ENCODE measurements around the gene BRSK2. TPM values are rescaled to one million over a fixed set of nuclear protein-coding genes. Genes with fewer than 3 reads are reported as not detected.

Gene BRSK2
- total RNA-seq, 1 experiment from 2014 or later = 1.2 TPM

DNA sequence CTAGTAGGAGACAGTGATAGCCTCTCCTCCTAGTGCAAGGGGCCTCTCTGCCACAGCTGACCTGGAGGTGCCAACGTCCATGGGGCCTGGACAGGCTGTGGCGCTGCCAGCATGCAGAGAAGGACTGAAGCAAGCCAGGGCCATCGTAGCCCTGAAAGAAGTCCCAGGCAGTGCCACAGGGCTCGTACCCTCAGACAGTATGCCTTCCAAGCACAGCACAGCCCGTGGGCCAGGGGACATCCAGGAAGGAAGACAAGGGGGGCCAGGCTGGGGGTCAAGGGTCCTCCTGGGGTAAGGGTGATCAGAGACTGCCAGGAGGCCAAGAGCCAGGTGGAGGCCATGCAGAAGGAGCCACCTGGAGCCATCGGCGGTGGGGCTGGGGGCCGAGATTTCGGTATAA, 117.2 kb downstream of the BRSK2 start:
- Histone ChIP-seq H3K4me1 (ENCODE audit: insufficient read depth, low read length) (no peaks in the 10 kb centered on the region), H3K9me3 (ENCODE audit: low read length) (no peaks in the 10 kb centered on the region), H3K27me3 (ENCODE audit: low read length) (no peaks in the 10 kb centered on the region), H3K9me2 (replicated peaks; ENCODE audit: low read length) (no peaks in the 10 kb centered on the region), H4K20me1 (ENCODE audit: low read length) (0 out of 2 replicates have a peak, but pooled peaks cover under 1% of the 10 kb centered on the region), H3K79me2 (ENCODE audit: low read length) (peaks cover 26% of the 10 kb centered on the region), H3K9ac (ENCODE audit: low read length) (no peak overlapping the region), H3K27ac (ENCODE audit: low read length) (no peak overlapping the region), H3K4me2 (ENCODE audit: low read length) (no peak overlapping the region), H2AFZ (ENCODE audit: low read length) (no peak overlapping the region), H3F3A (ENCODE audit: low read length, unreplicated experiment) (no peaks in the 10 kb centered on the region), H3K36me3 (ENCODE audit: low read depth, low read length) (no peaks in the 10 kb centered on the region), H3K4me3 (ENCODE audit: low read length) (no peak overlapping the region)
- DNase-seq (no peak), ATAC-seq (no peak)
- no peak for TF ChIP-seq EZH2phosphoT487 (IDR thresholded peaks at IDR 0.05; ENCODE audit: borderline replicate concordance, low read length)
- TF ChIP-seq EZH2 (IDR thresholded peaks at IDR 0.05; ENCODE audit: low read length, unreplicated experiment) = no peak
- TF ChIP-seq, protein P1, sequence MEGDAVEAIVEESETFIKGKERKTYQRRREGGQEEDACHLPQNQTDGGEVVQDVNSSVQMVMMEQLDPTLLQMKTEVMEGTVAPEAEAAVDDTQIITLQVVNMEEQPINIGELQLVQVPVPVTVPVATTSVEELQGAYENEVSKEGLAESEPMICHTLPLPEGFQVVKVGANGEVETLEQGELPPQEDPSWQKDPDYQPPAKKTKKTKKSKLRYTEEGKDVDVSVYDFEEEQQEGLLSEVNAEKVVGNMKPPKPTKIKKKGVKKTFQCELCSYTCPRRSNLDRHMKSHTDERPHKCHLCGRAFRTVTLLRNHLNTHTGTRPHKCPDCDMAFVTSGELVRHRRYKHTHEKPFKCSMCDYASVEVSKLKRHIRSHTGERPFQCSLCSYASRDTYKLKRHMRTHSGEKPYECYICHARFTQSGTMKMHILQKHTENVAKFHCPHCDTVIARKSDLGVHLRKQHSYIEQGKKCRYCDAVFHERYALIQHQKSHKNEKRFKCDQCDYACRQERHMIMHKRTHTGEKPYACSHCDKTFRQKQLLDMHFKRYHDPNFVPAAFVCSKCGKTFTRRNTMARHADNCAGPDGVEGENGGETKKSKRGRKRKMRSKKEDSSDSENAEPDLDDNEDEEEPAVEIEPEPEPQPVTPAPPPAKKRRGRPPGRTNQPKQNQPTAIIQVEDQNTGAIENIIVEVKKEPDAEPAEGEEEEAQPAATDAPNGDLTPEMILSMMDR (conservative IDR thresholded peaks at IDR 0.05; ENCODE audit: low read depth, low read length) = no peak
- intact Hi-C loops (cut with micrococcal nuclease) = no loop called here
- no TSS peak for BruUV-seq (replicated peaks)
- POLR2A ChIA-PET (ENCODE audit: unreplicated experiment) = no interaction called here
- CTCF ChIA-PET = no interaction called here

DNA sequence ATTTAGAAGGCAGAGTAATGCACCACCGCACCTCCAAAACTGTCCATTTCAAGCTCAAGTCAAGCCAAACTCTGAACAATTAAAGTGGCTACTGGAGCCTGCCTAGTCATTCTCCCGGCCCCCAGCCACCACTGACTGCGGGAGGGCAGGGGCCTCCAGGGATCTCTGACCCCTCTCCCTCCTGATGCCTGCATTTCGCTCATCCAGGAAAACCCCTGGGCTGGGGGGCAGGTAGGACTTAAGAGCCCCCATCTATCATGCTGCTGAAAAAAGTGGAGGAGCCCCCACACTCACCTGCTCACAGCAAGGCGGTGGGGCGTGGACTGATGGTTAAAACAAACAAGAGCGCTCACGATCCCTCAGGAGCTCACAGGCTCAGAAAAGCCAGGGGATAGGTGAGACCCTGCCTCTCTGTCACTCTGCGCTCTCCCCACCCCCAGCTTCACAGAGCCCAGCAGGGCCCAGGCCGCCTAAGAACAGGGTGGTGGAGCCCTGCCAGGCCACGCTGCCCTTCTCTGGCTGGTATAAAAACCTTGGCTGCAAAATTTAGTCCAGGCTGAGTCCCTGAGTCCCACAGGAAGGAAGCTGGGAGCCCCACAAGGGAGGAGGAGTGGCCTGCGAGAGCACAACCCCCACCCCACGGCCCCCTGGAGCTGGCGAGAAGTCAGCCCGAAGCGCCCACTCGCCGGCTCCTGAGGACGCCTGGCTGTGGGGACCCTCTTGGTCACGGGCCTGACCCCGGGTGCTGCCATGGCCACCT, 117.8 kb downstream of the BRSK2 start:
- Histone ChIP-seq H3K27me3 (ENCODE audit: low read length) (no peaks in the 10 kb centered on the region), H3K27ac (ENCODE audit: low read length) (no peak overlapping the region), H4K20me1 (ENCODE audit: low read length) (peaks cover 5% of the 10 kb centered on the region; the same call in 1 of the 2 replicates), H3K4me1 (ENCODE audit: insufficient read depth, low read length) (no peaks in the 10 kb centered on the region), H3K9me3 (ENCODE audit: low read length) (no peaks in the 10 kb centered on the region), H3K9me2 (replicated peaks; ENCODE audit: low read length) (no peaks in the 10 kb centered on the region), H3K79me2 (ENCODE audit: low read length) (peaks cover 30% of the 10 kb centered on the region), H3K9ac (ENCODE audit: low read length) (no peak overlapping the region), H2AFZ (ENCODE audit: low read length) (no peak overlapping the region), H3K4me2 (ENCODE audit: low read length) (no peak overlapping the region), H3K4me3 (ENCODE audit: low read length) (no peak overlapping the region), H3F3A (ENCODE audit: low read length, unreplicated experiment) (no peaks in the 10 kb centered on the region), H3K36me3 (ENCODE audit: low read depth, low read length) (no peaks in the 10 kb centered on the region)
- BruUV-seq (replicated peaks) = no TSS peak
- ChIA-PET CTCF (no interaction called here), POLR2A (ENCODE audit: unreplicated experiment) (no interaction called here)
- ATAC-seq = no peak
- DNase-seq = no peak
- TF ChIP-seq EZH2 (IDR thresholded peaks at IDR 0.05; ENCODE audit: low read length, unreplicated experiment) = no peak
- no peak for TF ChIP-seq EZH2phosphoT487 (IDR thresholded peaks at IDR 0.05; ENCODE audit: borderline replicate concordance, low read length)
- TF ChIP-seq, protein P1 (conservative IDR thresholded peaks at IDR 0.05; ENCODE audit: low read depth, low read length) = no peak
- intact Hi-C loops (cut with micrococcal nuclease) = no loop called here

DNA sequence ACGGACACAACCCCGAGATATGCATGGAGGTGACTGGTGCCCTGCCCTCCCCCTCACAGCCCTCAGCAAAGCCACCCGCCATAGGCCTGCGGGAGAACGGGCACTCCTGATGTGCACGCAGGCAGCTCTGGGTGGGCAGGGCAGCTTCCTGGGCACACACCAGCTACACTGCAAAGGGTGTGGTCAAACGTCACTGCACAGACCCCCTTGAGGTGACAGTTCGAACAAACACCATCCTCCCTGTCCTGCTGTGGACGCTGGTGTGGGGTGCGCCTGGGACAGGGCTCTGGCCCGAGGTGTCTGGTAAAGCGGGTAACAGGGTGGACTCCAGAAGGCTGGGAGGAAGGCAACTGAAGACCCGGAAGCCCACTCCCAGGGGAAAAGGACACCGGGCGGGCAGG, 118.8 kb downstream of the BRSK2 start:
- no peak for DNase-seq
- Histone ChIP-seq H3K4me3 (ENCODE audit: low read length) (no peak overlapping the region), H3K4me1 (ENCODE audit: insufficient read depth, low read length) (no peaks in the 10 kb centered on the region), H3F3A (ENCODE audit: low read length, unreplicated experiment) (no peaks in the 10 kb centered on the region), H3K27me3 (ENCODE audit: low read length) (no peaks in the 10 kb centered on the region), H4K20me1 (ENCODE audit: low read length) (peaks cover 11% of the 10 kb centered on the region; the same call in 1 of the 2 replicates), H3K9me2 (replicated peaks; ENCODE audit: low read length) (no peaks in the 10 kb centered on the region), H3K4me2 (ENCODE audit: low read length) (no peak overlapping the region), H2AFZ (ENCODE audit: low read length) (no peak overlapping the region), H3K27ac (ENCODE audit: low read length) (no peak overlapping the region), H3K79me2 (ENCODE audit: low read length) (peaks cover 36% of the 10 kb centered on the region), H3K9me3 (ENCODE audit: low read length) (no peaks in the 10 kb centered on the region), H3K36me3 (ENCODE audit: low read depth, low read length) (no peaks in the 10 kb centered on the region), H3K9ac (ENCODE audit: low read length) (no peak overlapping the region)
- TF ChIP-seq EZH2phosphoT487 (IDR thresholded peaks at IDR 0.05; ENCODE audit: borderline replicate concordance, low read length) (no peak), EZH2 (IDR thresholded peaks at IDR 0.05; ENCODE audit: low read length, unreplicated experiment) (no peak)
- TF ChIP-seq, protein P1 (conservative IDR thresholded peaks at IDR 0.05; ENCODE audit: low read depth, low read length) = no peak
- no peak for ATAC-seq
- CTCF ChIA-PET = no interaction called here
- BruUV-seq (replicated peaks) = no TSS peak
- intact Hi-C loops (cut with micrococcal nuclease) = no loop called here
- POLR2A ChIA-PET (ENCODE audit: unreplicated experiment) = no interaction called here
